ENCODE results near the gene TIRAP.

TIRAP gene

GRCh38 chr11:126337474-126338241 lies 54.8 kb downstream of the TIRAP start:
- no peak for DNase-seq (ENCODE audit: low spot score)
- peak overlapping the region; percentile 45; the same call in 1 of the 2 replicates for H3K27ac ChIP-seq
- no peak for TF ChIP-seq CTCF (conservative IDR thresholded peaks at IDR 0.05; ENCODE audit: low read depth)
- ChIA-PET CTCF (interaction anchor here (0.7 to 1.2 kb wide), 2 partner anchors 16 to 30 kb away, joined by 3 to 6 read pairs; no protein-coding TSS in a partner anchor), POLR2A (ENCODE audit: low non-redundant PET) (no interaction called here)

GRCh38 chr11:126338346-126339055 lies 55.6 kb downstream of the TIRAP start:
- POLR2A ChIA-PET (ENCODE audit: low non-redundant PET): no interaction called here
- TF ChIP-seq CTCF (conservative IDR thresholded peaks at IDR 0.05; ENCODE audit: low read depth): no peak
- CTCF ChIA-PET: interaction anchor here (0.7 to 1.2 kb wide), 2 partner anchors 15 to 31 kb away, joined by 3 to 6 read pairs; no protein-coding TSS in a partner anchor
- peak overlapping the region; percentile 45 for H3K27ac ChIP-seq
- no peak for DNase-seq (ENCODE audit: low spot score)

- TF ChIP-seq CTCF (conservative IDR thresholded peaks at IDR 0.05; ENCODE audit: low read depth): no peak
- H3K27ac ChIP-seq: peak overlapping the region; percentile 45
- ChIA-PET POLR2A (ENCODE audit: low non-redundant PET) (no interaction called here), CTCF (interaction anchor here (1.1 kb wide), 1 partner anchor 20 kb away, joined by 4 read pairs; no protein-coding TSS in a partner anchor)
- DNase-seq (ENCODE audit: low spot score): no peak
Measured at GRCh38 chr11:126339073-126339862, 56.4 kb downstream of the TIRAP start.

DNA sequence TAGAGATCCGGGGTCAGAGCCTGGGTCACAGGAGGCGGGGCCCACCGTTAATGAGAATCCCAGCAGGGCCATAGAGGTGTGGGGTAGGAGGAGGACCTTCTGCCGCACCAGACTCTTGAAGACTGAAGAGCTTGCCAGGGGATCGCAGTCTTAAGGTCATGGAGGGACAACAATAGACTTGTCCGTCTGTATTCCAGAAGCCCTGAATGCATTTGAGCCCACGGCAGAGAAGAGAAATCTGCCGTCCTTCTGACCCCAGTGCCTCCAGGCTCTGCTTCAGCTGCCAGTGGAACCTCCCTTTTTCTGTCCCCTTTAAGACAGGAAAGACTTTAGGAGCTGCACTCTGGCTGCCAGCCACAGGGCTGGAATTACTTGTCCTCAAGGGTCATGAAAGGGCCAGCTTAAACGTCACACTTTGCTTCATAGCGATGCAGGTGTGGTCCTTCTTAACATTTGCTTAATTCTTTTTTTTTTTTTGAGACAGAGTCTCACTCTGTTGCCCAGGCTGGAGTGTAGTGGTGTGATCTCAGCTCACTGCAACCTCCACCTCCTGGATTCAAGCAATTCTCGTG lies 57.1 kb downstream of the TIRAP start:
- ChIA-PET POLR2A (ENCODE audit: low non-redundant PET) (no interaction called here), CTCF (interaction anchor here (0.6 to 1.1 kb wide), 3 partner anchors 11 to 21 kb away, joined by 3 to 4 read pairs (median 3); no protein-coding TSS in a partner anchor)
- DNase-seq (ENCODE audit: low spot score): no peak
- TF ChIP-seq CTCF (conservative IDR thresholded peaks at IDR 0.05; ENCODE audit: low read depth): no peak
- peak overlapping the region; percentile 45 for H3K27ac ChIP-seq

DNA sequence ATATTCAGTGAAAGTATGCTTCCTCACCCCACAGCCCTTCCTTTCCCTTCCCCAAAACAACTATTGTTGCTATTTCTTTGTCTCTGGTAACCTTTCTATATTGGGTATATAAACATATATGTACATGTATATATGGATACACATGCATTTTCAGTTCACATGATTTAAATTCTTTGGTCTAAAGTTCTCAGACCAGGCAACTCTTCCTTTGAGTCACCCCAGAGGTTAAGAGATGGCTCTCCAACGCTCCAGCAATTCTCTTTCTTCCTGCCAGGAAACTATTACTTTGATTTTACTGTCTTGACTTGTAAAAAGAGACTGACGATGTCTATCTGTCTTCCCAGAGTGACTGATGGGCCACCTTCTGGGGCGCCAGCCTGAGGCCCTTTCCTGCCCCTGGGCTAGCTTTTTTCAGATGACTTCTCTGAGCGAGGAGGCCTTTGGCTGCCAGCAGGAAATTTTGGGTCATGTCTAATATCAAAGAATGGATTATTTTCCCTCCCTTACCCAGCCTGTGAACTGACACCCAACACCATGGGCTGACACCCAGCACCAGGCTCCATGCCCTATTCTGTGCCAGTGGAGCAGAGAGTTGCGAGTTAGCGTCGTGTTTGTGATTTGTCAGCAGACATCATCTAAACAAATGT lies 58.2 kb downstream of the TIRAP start:
- H3K27ac ChIP-seq: peak overlapping the region; percentile 76

More for the DNA sequence above, 58.2 kb downstream of the TIRAP start:
- CTCF ChIA-PET: no interaction called here
- no peak for TF ChIP-seq CTCF (conservative IDR thresholded peaks at IDR 0.05; ENCODE audit: low read depth)
- DNase-seq (ENCODE audit: low spot score): no peak
- POLR2A ChIA-PET (ENCODE audit: low non-redundant PET): interaction anchor here (0.5 to 0.6 kb wide), 2 partner anchors 127 to 462 kb away, joined by 3 to 4 read pairs; no protein-coding TSS in a partner anchor
